ENCODE data around the gene ZDHHC1.

DNA sequence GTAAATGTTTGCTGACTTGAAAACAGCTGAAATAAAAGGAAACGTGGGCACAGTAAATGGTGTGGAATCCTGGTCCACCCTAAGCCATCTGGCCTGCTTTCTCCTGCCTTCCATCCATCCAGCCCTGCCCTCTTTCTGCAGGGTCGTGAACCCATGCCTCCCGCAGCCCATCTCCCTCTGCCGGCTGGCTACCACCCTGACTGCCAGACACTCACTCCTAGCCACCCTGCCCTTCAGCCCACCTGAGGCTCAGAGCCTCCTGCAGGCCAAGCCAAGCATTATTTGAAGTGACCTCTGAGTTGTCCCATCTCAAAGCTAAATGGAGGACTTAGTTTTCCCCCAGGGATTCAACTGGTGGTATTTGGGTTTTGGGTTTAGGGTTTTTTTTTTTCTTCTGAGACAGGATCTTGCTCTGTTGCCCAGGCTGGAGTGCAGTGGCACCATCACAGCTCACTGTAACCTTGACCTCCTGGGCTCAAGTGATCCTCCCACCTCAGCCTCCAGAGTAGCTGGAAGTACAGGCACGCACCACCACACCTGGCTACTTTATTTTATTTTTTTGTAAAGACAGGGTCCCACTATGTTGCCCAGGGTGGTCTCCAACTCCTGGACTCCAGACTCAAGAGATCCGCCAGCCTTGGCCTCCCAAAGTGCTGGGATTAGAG is 8.4 kb downstream of the ZDHHC1 start:
- TF ChIP-seq, protein P1, sequence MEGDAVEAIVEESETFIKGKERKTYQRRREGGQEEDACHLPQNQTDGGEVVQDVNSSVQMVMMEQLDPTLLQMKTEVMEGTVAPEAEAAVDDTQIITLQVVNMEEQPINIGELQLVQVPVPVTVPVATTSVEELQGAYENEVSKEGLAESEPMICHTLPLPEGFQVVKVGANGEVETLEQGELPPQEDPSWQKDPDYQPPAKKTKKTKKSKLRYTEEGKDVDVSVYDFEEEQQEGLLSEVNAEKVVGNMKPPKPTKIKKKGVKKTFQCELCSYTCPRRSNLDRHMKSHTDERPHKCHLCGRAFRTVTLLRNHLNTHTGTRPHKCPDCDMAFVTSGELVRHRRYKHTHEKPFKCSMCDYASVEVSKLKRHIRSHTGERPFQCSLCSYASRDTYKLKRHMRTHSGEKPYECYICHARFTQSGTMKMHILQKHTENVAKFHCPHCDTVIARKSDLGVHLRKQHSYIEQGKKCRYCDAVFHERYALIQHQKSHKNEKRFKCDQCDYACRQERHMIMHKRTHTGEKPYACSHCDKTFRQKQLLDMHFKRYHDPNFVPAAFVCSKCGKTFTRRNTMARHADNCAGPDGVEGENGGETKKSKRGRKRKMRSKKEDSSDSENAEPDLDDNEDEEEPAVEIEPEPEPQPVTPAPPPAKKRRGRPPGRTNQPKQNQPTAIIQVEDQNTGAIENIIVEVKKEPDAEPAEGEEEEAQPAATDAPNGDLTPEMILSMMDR (IDR thresholded peaks at IDR 0.05): no peak
- TF ChIP-seq POLR2A (IDR thresholded peaks at IDR 0.05): no peak

Data from Peyer's patch (tissue), 4 donors.